ENCODE results near the gene PORCN. TPM values are rescaled to one million over a fixed set of nuclear protein-coding genes. Genes with fewer than 3 reads are reported as not detected.
A peak's percentile ranks its signal among the peaks of the same experiment; 100 is the strongest.

PORCN gene
- total RNA-seq, 1 experiment from 2014 or later = 16.4 TPM

- no peak overlapping the region for H3K4me3 Mint-ChIP-seq
- H3K4me1 Mint-ChIP-seq = peaks cover 7% of the 10 kb centered on the region
- ATAC-seq (no peak), DNase-seq (ENCODE audit: low spot score) (no peak)
- H3K36me3 Mint-ChIP-seq = no peaks in the 10 kb centered on the region
- ChIA-PET CTCF (interaction anchor here (1.5 kb wide), 1 partner anchor 33 kb away, joined by 3 read pairs; no protein-coding TSS in a partner anchor), POLR2A (no interaction called here)
- H3K9me3 Mint-ChIP-seq = no peaks in the 10 kb centered on the region
- no peaks in the 10 kb centered on the region; the same call in none of the 2 replicates for H3K27me3 Mint-ChIP-seq (ENCODE audit: low read depth)
- TF ChIP-seq MXD4 (CRISPR knock-in tag; IDR thresholded peaks at IDR 0.05; ENCODE audit: borderline replicate concordance) (no peak), NR2C2 (CRISPR knock-in tag; IDR thresholded peaks at IDR 0.05) (no peak), HMGA2 (CRISPR knock-in tag; IDR thresholded peaks at IDR 0.05) (no peak), FOXJ3 (CRISPR knock-in tag; IDR thresholded peaks at IDR 0.05; ENCODE audit: borderline replicate concordance) (no peak), RELA (CRISPR knock-in tag; IDR thresholded peaks at IDR 0.05; ENCODE audit: borderline replicate concordance) (no peak), ERG (CRISPR knock-in tag; IDR thresholded peaks at IDR 0.05) (no peak), CREB1 (CRISPR knock-in tag; IDR thresholded peaks at IDR 0.05) (no peak), TCF7 (CRISPR knock-in tag; IDR thresholded peaks at IDR 0.05; ENCODE audit: low read depth) (no peak), GRHL2 (CRISPR knock-in tag; IDR thresholded peaks at IDR 0.05; ENCODE audit: insufficient replicate concordance, severe bottlenecking) (no peak)
- no peak overlapping the region for H3K27ac Mint-ChIP-seq
These were observed 1.5 kb upstream of the PORCN start for GRCh38 chrX:48507246-48507645.

- no peak for DNase-seq (ENCODE audit: low spot score)
- H3K9me3 Mint-ChIP-seq = no peaks in the 10 kb centered on the region
- no peaks in the 10 kb centered on the region for H3K36me3 Mint-ChIP-seq
These were observed 426 bp downstream of the PORCN start for GRCh38 chrX:48509245-48509590.

GRCh38 chrX:48509619-48510018 lies 827 bp downstream of the PORCN start:
- peak overlapping the region; percentile 85 for H3K4me3 Mint-ChIP-seq
- no peaks in the 10 kb centered on the region for H3K36me3 Mint-ChIP-seq
- POLR2A ChIA-PET = no interaction called here
- H3K9me3 Mint-ChIP-seq = no peaks in the 10 kb centered on the region
- no peaks in the 10 kb centered on the region; the same call in none of the 2 replicates for H3K27me3 Mint-ChIP-seq (ENCODE audit: low read depth)
- H3K27ac Mint-ChIP-seq = no peak overlapping the region
- no peak for TF ChIP-seq FOXJ3 (CRISPR knock-in tag; IDR thresholded peaks at IDR 0.05; ENCODE audit: borderline replicate concordance)
- no peak for TF ChIP-seq USF1 (CRISPR knock-in tag; IDR thresholded peaks at IDR 0.05)
- TF ChIP-seq ZNF281 (CRISPR knock-in tag; IDR thresholded peaks at IDR 0.05) = no peak
- TF ChIP-seq ATF3 (CRISPR knock-in tag; conservative IDR thresholded peaks at IDR 0.05) = no peak
- TF ChIP-seq NR1H2 (CRISPR knock-in tag; IDR thresholded peaks at IDR 0.05) = no peak
- TF ChIP-seq CBFB (CRISPR knock-in tag; IDR thresholded peaks at IDR 0.05; ENCODE audit: low read depth) = no peak
- DNase-seq (ENCODE audit: low spot score) (no peak), ATAC-seq (no peak)
- H3K4me1 Mint-ChIP-seq = peaks cover 7% of the 10 kb centered on the region
- CTCF ChIA-PET = no interaction called here

More at GRCh38 chrX:48509245-48509590, 426 bp downstream of the PORCN start:
- TF ChIP-seq GTF2I (CRISPR knock-in tag; conservative IDR thresholded peaks at IDR 0.05) (no peak), E2F5 (CRISPR knock-in tag; IDR thresholded peaks at IDR 0.05) (no peak), ZNF671 (CRISPR knock-in tag; IDR thresholded peaks at IDR 0.05) (no peak), FOXP1 (CRISPR knock-in tag; IDR thresholded peaks at IDR 0.05; ENCODE audit: borderline replicate concordance) (no peak), NFE2L1 (CRISPR knock-in tag; IDR thresholded peaks at IDR 0.05) (no peak), JUN (CRISPR knock-in tag; IDR thresholded peaks at IDR 0.05) (no peak), ZNF263 (CRISPR knock-in tag; IDR thresholded peaks at IDR 0.05; ENCODE audit: low read depth) (no peak)
- CTCF ChIA-PET = no interaction called here
- no peak overlapping the region for H3K27ac Mint-ChIP-seq
- POLR2A ChIA-PET = no interaction called here
- no peak for ATAC-seq
- peaks cover 7% of the 10 kb centered on the region for H3K4me1 Mint-ChIP-seq
- H3K27me3 Mint-ChIP-seq (ENCODE audit: low read depth) = no peaks in the 10 kb centered on the region; the same call in none of the 2 replicates
- H3K4me3 Mint-ChIP-seq = peak overlapping the region; percentile 85

Data from WTC11 (cell line).